Suppressor macrophage treated with lipopolysaccharide for 4 hours (primary cell): ENCODE data around the gene CCDC12.

Source experiments
- DNase-seq: peaks from one replicate; pipeline ENCODE4 v3.0.0-alpha.2; 2020

CCDC12 gene

DNA sequence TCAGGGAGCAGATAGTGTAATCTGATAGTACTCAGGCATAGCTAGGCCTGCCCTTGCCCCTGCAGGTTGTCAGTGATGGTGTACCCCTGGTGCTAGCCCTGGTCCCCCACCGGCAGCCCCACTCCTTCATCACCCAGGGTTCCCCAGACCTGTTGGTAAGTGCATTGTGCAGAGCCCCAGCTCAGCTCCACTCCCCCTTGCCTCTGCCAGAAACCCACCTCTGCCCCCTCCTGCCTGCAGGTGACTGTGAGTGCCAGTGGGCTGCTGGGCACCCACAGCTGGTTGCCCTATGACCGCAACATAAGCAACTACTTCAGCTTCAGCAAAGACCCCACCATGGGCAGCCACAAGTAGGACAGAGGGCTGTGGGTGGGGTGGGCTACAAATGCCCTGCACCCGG is 30.5 kb upstream of the CCDC12 start:
- DNase-seq, result no peak

DNA sequence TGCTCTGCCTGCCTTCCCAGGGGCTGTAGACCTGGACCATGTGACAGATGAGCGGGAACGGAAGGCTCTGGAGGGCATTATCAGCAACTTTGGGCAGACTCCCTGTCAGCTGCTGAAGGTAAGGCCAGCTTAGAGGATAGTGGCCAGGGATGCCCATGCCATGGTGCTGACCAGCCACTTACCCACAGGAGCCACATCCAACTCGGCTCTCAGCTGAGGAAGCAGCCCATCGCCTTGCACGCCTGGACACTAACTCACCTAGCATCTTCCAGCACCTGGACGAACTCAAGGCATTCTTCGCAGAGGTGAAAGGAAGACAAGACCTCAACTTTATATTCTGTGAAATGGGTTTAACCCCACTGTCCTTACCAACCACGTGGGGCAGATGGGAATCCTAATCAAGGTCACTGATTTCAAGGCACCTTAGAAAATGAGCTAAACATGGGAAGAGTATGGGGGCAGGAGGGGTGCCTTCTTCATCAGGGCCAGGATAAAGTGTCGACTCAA is 29.7 kb upstream of the CCDC12 start:
- no peak for DNase-seq

DNA sequence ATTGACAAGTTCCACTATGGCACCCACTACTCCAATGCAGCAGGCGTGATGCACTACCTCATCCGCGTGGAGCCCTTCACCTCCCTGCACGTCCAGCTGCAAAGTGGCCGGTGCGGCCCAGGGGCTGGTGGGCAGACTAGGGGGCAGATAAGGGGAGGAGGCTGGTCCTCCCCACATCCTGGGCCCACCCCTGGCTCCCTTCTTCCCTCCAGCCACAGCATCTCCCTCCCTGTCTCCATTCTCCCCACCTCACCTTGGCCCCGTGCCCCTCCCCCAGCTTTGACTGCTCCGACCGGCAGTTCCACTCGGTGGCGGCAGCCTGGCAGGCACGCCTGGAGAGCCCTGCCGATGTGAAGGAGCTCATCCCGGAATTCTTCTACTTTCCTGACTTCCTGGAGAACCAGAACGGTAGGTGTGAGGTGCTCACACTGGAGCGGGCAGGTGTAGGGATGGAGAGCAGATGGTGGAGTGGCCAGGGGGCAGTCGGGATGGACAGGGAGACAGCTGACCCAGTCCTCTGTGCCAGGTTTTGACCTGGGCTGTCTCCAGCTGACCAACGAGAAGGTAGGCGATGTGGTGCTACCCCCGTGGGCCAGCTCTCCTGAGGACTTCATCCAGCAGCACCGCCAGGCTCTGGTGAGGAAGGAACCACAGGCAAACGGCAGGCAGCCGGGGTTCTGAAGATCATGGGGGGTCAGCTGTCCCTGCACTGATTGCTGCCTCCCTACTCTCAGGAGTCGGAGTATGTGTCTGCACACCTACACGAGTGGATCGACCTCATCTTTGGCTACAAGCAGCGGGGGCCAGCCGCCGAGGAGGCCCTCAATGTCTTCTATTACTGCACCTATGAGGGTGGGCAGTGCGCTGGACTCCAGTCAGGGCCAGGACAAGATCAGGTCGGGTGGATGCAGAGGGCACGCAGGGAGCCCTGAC is 28.9 kb upstream of the CCDC12 start:
- no peak for DNase-seq

DNA sequence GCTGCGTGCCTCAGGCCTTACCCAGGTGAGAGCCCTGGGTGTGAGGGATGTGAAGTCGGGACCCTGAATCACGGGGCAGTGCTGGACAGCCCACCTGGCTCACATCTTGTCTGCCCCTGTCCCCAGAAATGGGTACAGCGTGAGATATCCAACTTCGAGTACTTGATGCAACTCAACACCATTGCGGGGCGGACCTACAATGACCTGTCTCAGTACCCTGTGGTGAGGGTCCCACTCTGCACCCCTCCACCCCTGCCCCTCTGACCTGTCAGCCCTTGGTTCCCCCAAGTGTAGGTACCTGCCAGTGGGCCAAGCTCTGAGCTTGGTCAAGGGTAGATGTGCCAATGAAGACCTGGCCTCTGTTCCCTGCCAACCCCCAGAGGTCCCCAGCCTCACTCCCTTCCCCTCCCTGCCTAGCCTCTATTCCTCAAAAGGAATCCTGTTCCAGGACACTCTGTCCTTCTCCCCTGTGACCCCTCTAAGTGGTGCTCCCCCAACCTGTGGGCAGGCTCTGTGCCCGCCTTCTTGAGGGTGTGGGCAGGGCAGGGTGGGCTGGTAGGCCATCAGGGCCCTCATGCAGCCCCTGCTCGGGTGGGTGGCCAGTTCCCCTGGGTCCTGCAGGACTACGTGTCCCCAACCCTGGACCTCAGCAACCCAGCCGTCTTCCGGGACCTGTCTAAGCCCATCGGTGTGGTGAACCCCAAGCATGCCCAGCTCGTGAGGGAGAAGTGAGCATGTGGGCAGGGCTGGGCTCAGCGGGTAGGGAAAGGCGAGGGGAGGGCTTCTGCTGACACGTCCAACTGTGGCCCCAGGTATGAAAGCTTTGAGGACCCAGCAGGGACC is 28.0 kb upstream of the CCDC12 start:
- DNase-seq, result no peak

DNA sequence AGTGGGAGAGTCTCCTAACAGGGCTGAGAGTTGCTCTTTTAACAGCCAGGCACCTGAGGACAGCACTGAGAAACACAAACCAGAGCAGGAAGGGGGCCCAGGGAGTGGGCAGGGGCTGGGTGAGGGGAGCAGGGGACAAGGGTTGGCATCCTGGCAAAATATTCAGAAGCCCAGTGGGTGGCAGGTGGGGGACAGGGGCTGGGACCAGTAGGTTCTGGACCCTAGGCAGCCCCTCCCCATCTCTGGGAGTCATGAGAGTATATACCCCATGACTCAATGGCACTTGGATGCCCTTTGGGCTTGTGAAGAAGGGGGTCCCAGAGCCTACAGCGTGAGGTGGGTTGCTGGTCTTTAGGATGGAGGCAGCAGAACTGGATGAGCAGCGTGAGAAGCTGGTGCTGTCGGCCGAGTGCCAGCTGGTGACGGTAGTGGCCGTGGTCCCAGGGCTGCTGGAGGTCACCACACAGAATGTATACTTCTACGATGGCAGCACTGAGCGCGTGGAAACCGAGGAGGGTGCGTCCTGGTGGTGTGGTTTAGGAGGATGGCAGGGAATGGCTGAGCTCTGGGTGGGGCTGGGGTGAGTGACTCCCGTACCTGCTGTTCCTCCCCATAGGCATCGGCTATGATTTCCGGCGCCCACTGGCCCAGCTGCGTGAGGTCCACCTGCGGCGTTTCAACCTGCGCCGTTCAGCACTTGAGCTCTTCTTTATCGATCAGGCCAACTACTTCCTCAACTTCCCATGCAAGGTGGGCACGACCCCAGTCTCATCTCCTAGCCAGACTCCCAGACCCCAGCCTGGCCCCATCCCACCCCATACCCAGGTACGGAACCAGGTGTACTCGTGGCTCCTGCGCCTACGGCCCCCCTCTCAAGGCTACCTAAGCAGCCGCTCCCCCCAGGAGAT is 27.2 kb upstream of the CCDC12 start:
- DNase-seq, result no peak

DNA sequence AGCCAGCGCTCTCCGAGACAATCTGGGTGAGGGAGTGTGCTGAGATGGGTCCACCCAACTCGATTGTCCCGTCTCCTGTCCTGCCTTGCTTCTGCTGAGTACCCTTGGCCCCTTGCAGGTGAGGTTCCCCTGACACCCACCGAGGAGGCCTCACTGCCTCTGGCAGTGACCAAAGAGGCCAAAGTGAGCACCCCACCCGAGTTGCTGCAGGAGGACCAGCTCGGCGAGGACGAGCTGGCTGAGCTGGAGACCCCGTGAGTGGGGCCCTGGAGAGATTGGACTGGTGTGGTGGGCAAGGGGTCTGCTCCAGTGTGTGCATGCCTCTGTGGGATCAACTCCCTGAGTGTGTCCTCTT is 26.5 kb upstream of the CCDC12 start:
- no peak for DNase-seq

DNA sequence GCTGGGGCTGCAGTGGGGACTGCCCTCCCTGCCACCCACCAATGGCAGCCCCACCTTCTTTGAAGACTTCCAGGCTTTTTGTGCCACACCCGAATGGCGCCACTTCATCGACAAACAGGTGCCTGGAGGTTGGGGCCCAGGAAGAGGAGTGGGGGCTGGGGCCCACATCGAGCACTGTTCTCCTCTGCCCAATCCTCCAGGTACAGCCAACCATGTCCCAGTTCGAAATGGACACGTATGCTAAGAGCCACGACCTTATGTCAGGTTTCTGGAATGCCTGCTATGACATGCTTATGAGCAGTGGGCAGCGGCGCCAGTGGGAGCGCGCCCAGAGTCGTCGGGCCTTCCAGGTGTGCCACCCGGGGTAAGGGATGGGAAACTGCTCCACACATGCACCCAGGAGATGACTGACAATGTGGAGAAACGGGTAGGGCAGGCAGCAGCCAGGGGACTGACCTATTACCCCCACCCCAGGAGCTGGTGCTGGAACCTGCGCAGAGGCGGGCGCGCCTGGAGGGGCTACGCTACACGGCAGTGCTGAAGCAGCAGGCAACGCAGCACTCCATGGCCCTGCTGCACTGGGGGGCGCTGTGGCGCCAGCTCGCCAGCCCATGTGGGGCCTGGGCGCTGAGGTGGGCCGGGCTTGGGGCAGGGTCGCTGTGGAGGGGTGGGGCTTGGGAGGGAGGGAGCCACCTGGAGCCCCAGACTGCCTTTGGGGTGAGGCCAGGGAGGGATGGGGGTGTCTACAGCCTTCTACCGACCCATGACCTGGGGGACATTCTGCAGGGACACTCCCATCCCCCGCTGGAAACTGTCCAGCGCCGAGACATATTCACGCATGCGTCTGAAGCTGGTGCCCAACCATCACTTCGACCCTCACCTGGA is 25.9 kb upstream of the CCDC12 start:
- DNase-seq, result no peak

DNA sequence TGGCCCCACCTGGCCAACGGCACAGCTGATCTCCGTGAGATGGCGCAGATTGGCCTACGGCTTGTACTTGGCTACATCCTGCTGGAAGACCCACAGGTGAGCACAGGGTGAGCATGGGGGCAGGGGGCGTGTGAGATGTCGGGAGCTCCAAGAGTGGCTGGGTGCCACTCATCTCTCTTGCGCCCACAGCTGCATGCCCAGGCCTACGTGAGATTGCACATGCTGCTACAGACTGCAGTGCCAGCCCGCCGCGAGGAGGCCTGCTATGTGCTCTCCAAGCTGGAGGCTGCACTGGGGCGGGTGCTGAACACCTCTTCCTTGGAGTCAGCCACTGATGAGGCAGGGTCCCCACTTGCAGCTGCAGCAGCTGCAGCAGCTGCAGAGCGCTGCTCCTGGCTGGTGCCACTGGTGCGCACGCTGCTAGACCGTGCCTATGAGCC is 25.2 kb upstream of the CCDC12 start:
- DNase-seq, result no peak

DNA sequence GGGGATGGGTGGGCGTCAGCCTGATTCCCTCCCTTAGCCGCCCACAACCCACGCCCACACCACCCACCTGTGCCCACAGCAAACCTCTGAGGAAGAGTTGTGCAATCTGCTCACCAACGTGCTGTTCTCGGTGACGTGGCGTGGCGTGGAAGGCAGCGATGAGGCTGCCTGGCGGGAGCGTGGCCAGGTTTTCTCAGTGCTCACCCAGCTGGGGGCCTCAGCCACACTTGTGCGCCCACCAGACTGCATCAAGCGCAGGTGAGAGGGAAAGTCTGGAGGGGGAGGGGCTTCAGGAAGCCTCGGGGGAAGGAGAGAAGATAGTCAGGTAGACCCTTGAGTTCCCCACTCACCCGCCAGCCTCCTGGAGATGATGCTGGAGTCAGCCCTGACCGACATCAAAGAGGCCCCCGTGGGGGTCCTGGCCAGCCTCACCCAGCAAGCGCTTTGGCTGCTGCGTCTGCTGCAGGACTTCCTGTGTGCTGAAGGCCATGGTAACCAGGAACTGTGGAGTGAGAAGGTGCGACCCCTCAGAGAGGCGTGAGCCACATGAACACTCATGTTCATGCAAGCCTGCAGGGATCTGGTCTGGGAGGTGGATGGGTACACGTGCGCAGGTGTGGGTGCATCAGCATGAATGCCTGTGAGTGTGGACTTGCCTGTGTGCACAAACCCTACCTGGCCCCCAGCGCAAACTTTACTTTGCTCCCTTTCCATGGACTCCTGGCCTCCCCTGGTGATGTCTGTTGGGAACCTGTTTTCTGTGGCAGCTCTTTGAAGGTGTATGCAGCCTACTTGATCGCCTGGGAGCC is 24.6 kb upstream of the CCDC12 start:
- no peak for DNase-seq

DNA sequence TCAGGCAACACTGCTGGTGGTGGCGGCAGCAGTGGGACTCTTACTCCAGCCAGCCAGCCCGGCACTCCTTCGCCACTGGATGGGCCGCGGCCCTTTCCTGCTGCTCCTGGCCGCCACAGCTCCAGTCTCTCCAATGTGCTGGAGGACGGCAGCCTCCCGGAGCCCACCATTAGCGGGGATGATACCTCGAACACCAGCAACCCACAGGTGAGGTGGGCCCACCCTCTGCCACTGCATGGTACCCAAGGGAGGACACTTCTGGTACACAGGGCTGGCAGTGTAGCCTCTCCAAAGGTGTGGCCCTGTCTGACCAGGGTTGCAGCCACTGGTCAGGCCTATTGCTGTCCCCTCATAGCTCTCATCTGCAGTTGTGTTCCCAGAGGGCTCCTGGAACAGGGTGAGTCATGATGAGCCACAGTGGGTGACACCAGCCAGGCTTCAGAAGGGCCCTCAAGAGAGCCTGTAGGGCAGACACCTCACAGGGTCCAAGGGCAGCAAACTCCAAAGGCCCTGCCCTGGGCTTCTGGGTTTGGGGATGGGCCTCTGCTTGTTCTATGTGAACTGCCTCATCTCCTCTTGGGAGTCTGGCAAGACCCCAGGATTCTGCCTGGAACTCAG is 23.8 kb upstream of the CCDC12 start:
- peak; percentile 40 for DNase-seq

DNA sequence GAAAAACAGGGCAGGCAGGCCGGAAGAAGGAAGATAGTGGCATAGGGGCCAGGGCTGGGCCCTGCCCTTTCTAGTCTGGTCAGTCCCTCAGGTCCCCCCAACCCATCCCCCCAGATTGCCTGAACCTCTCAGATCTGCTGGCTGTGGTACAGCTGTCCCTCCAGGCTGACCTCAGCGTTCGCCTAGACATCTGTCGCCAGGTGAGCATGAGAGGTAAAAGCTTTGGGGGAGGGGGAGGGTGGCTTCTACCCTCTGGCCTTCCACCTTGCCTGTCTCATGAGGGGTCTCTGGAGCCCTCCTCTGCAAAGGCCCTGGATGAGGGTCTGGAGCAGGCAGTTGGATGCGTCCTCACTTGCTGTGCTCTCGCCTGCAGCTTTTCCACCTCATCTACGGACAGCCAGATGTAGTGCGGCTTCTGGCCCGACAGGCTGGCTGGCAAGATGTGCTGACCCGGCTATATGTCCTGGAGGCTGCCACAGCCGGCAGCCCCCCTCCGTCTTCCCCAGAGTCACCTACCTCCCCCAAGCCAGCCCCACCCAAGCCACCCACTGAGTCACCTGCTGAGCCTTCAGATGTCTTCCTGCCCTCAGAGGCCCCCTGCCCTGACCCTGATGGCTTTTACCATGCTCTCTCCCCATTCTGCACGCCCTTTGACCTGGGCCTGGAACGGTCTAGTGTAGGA is 23.1 kb upstream of the CCDC12 start:
- DNase-seq, result no peak

DNA sequence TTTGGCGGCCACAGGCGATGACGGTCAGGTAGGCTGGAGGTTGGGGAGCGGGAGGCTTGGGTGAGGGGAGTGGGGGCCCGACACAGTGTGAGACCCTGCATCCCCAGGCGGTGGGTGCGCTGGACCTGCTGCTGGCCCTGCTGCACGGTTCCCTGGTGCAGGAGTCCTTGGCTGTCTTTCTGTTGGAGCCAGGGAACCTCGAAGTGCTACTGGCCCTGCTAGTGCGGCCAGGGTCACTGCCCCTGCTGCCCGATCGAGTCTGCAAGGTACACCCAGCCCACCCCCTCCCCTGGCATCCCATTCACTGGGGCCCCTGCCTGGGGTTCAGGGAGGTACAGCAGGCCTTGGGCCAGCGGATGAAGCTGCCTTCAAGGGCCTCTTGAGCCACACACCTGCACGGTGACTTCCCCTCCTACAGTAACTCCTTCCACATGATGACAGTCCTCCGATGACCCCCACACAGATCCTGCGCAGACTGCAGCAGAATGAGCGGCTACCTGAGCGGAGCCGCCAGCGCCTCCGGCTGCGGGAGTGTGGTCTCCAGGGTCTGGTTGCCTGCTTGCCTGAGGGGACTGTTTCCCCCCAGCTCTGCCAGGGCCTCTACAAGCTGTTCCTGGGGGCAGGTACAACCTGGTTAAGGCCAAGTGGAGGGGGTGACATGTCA is 22.4 kb upstream of the CCDC12 start:
- DNase-seq, result no peak

DNA sequence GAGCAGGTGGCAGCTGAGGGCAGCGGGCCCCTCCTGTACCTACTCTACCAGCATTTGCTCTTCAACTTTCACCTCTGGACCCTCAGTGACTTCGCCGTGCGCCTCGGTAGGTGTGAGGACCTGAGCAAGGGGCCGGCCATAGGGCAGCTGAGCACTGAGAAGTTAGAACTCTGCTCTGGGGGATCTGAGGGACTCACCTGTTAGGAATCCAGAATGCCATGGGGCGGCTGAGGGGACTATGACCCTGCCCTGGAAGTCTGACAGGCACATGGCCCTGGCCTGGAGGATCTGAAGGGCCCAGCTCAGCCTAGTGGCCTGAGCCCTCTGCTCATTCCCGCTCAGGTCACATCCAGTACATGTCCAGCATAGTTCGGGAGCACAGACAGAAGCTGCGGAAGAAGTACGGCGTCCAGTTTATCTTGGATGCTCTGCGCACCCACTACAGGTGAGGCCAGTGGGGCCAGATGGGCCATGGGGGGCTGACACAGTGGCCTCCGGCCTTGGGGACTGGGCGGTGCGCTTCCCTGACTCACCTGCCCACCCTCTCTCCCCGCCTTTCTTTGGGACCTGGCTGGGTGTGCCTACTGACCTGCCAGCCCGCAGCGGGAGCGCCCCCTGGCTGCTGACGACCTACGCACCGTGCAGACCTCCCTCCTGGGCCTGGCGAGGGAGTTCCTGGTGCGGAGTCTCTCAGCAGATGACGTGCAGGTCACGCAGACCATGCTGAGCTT is 21.7 kb upstream of the CCDC12 start:
- peak; percentile 70 for DNase-seq

DNA sequence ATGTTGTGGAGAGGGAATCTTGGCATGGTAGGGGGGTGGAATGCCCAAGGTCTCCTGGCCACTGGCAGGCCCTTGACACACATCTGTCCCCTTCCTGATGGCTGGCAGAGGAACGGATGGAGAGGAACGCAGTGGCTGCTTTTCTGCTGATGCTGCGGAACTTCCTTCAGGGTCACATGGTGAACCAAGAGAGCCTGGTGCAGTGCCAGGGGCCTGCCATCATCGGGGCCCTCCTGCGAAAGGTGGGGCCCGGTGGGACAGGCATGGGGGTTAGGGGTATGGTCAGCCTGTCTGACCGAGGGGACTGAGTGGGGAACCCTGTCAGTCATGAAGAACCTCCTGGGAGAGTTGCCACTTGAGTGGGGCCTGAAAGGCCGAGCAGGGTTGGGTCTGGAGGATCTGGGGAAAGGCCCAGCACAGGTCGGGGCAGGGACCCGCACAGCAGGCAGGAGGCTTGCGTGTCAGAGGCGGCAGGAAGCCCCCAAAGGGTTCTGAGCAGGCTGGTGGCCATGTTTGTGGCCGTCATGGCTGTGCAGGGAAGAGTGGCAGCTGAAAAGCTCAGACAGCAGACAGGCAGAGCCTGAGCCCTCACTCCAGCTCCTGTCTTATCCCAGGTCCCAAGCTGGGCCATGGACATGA is 21.0 kb upstream of the CCDC12 start:
- DNase-seq, result no peak

DNA sequence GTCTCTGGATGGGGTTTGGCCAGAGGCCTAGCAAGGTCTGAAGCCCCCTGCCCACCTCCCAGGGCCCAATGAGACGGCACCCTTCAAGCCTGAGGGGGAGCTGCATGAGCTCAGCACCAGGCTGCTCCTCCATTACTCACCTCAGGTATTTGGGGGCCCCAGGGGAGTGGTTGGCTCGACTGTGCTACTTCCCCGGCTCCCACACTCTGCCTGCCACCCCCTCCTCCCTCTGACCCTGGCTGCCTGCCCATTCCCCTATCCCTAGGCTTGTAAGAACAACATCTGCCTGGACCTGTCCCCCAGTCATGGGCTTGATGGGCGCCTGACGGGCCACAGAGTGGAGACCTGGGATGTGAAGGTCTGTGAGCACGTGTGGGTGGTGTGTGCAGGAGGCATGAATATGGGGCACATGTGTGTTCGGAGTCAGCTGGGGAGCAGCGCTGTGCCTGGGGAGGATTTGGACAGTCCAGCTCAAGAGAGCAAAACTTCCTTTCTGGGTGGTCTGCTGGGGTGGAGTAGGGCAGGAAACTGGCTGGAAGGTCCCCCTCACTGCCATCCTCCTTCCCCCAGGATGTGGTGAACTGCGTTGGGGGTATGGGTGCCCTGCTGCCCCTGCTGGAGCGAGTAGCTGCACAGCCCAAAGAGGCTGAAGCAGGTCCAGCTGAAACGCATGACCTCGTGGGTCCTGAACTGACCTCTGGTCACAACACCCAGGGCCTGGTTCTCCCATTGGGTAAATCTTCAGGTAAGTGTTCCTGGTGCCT is 20.3 kb upstream of the CCDC12 start:
- no peak for DNase-seq

DNA sequence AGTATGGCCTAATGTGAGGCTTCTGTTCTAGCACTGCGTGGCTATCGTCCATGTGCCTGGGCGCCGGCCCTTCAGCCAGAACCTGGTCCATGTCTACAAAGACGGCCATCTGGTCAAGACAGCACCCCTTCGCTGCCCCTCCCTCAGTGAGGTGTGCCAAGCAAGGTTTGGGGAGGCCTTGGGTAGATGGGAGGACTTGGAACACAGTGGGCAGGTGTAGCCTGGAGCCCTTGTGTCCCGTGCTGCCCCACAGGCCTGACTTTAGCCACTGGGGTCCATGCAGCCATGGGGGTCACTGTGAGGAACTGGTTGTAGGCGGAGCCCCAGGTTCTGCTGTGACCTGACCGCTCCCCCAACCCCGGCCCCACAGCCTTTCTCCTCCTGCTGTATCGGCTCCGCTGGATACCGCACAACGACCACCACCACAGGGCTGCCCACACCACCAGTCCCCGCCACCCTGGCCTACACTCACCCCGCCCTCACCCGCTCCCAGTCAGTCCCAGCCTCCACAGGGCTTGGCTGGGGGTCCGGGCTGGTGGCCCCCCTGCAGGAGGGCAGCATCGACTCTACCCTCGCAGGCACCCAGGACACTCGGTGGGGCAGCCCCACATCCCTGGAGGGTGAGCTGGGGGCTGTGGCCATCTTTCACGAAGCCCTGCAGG is 19.5 kb upstream of the CCDC12 start:
- no peak for DNase-seq
